Right lobe of liver (tissue), 6 donors: ENCODE measurements around the gene DOCK10. TPM values are rescaled to one million over a fixed set of nuclear protein-coding genes. Genes with fewer than 3 reads are reported as not detected.

Source experiments
- ATAC-seq, 4 donors: fragments of 200-7000 bp; cut with Tn5 transposase; one replicate each; pipeline ENCODE4 v1.9.1; 2020; ENCODE audit warnings: mild to moderate bottlenecking in 4 of 4, moderate library complexity in 4 of 4
- DNase-seq, 3 donors: peaks; one replicate each; pipeline ENCODE4 v3.0.0-alpha.2; 2020
- H3K27ac ChIP-seq, 3 donors: fragments of 200-600 bp; one replicate each; pipeline ENCODE4 v1.8.0; 2022
- H3K27me3 ChIP-seq, 2 donors: fragments of 200-600 bp; one replicate each; pipeline ENCODE4 v1.8.0; 2022
- H3K36me3 ChIP-seq, 4 donors: fragments of 200-600 bp; sonication (generic) in 1 of 4; one replicate each; pipeline versions ENCODE4 v1.5.1 to v1.8.0; 2017 to 2022; ENCODE audit warnings: control low read depth in 1 of 4
- H3K4me1 ChIP-seq, 4 donors: fragments of 200-600 bp; sonication (generic) in 1 of 4; one replicate each; pipeline versions ENCODE4 v1.5.1 to v1.8.0; 2017 to 2022; ENCODE audit warnings: control low read depth in 1 of 4
- H3K4me3 ChIP-seq, 3 donors: fragments of 200-600 bp; one replicate each; pipeline ENCODE4 v1.8.0; 2022
- H3K9me3 ChIP-seq, 4 donors: fragments of 200-600 bp; sonication (generic) in 1 of 4; one replicate each; pipeline versions ENCODE4 v1.5.1 to v1.8.0; 2017 to 2022; ENCODE audit warnings: control low read depth in 1 of 4
- POLR2A ChIP-seq: fragments of 450-650 bp; IDR thresholded peaks from one replicate; pipeline ENCODE4 v1.6.1; 2017; ENCODE audit warnings: antibody characterized with exemption, mild to moderate bottlenecking
- WGBS: methylation state at CpG from one replicate; pipeline ENCODE4 v1.1.6; 2018; ENCODE audit warnings: low coverage, low lambda C conversion rate; ENCODE audit not compliant: insufficient coverage; ENCODE audit errors: missing lambda C conversion rate; 5-methylcytosine and 5-hydroxymethylcytosine counted together
- intact Hi-C, 2 donors: fragments of 100-400 bp; cut with DNase I; formaldehyde crosslinking; loops; one replicate each; pipeline versions ENCODE4 v1.11.2 to v1.14.1; 2022
- total RNA-seq, 6 experiments: library from RNA; depleted of rRNA in 2 of 6; stranded (reverse); fragments of >200 nt in 2 of 6; fragmentation: NEBNext Ultra II Directional in 3 of 6; extraction: Animal tissue kit (Norgen Biotek cat#: 25700) in 3 of 6; gene quantifications; one replicate each; pipeline versions ENCODE4 v1.1.0 to v1.2.4, GENCODE V29; 2016 to 2023
- TF ChIP-seq, protein P1 (sequence below), 4 donors: fragments of 200-600 bp in 3 of 4; fragments of 450-650 bp in 1 of 4; IDR thresholded peaks; one replicate each; pipeline versions ENCODE4 v1.5.1 to v1.8.0; 2016 to 2022; ENCODE audit warnings: antibody characterized with exemption in 4 of 4, mild to moderate bottlenecking in 2 of 4
- donor health status: DM: no; HTN: yes; CAD: no.
- donor health status: DM: no; HTN: no; CAD: no.
- donor health status: DM: no; HTN: no; CAD: no.
- donor health status: DM: no; HTN: yes; CAD: no.
- donor health status: DM: no; HTN: yes; CAD: no.

DOCK10 gene
- total RNA-seq, 6 experiments from 2014 or later: 5.1 to 10.2 (median 7.1) TPM

DNA sequence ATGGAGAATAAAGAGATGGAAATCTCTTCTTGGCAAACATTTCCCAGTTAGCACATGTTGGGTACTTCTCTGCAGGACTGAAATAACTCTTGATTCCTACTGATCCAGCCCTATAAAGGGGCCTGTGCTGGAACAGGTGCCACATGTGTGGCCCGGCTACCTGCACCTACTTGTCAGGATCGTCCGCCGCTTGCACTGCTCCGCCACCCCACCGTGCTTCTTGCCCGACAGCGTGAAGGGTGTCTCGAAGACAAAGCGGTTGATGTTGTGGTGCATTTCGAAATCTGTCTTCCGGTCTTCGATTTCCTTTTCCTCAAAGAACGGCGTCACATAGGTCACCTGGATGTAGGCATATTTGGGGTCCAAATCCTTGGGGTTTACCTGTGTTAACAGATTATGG is 267.5 kb downstream of the DOCK10 start:
- TF ChIP-seq POLR2A: no peak
- TF ChIP-seq, protein P1, sequence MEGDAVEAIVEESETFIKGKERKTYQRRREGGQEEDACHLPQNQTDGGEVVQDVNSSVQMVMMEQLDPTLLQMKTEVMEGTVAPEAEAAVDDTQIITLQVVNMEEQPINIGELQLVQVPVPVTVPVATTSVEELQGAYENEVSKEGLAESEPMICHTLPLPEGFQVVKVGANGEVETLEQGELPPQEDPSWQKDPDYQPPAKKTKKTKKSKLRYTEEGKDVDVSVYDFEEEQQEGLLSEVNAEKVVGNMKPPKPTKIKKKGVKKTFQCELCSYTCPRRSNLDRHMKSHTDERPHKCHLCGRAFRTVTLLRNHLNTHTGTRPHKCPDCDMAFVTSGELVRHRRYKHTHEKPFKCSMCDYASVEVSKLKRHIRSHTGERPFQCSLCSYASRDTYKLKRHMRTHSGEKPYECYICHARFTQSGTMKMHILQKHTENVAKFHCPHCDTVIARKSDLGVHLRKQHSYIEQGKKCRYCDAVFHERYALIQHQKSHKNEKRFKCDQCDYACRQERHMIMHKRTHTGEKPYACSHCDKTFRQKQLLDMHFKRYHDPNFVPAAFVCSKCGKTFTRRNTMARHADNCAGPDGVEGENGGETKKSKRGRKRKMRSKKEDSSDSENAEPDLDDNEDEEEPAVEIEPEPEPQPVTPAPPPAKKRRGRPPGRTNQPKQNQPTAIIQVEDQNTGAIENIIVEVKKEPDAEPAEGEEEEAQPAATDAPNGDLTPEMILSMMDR (IDR thresholded peaks at IDR 0.05): no peak
- Histone ChIP-seq H3K4me1 (peaks cover 0 to 3% (median 0%) of the 10 kb centered on the region in 4 donors), H3K4me3 (no peak overlapping the region), H3K9me3 (no peaks in the 10 kb centered on the region), H3K27ac (no peak overlapping the region), H3K27me3 (no peaks in the 10 kb centered on the region), H3K36me3 (no peaks in the 10 kb centered on the region)
- DNase-seq (no peak), ATAC-seq (no peak)
- WGBS: 87% methylated on average over 6 of the region's 15 CpGs
- intact Hi-C loops: no loop called here

DNA sequence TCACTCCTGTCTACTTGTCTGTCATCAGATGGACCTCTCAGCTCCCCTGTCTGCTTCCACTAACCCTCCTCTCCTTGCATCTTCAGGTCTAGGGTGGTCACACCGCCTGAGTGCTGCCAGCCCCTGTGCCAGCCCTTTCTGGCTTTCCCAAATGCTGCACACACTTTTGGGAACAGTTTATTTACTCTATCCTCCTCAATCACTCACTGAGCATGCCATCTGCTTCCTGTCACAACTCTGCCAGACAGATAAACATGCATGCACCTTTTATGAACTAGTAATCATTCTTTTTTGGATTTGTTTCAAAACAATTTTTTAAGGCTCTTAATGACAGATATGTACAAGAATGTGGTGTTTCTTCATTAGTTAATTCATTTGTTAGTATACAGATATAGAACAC is 269.8 kb downstream of the DOCK10 start:
- no peaks in the 10 kb centered on the region for H3K9me3 ChIP-seq
- intact Hi-C loops: no loop called here
- no peak overlapping the region for H3K4me3 ChIP-seq
- ATAC-seq: peak in 3 of 4 donors; percentile 55 to 71 (median 60)
- no peak for TF ChIP-seq POLR2A
- TF ChIP-seq, protein P1 (IDR thresholded peaks at IDR 0.05): no peak
- no peaks in the 10 kb centered on the region for H3K36me3 ChIP-seq
- 22% methylated on average over 1 of the region's 1 CpG for WGBS
- no peak overlapping the region for H3K27ac ChIP-seq
- H3K4me1 ChIP-seq: peaks cover 0 to 3% (median 0%) of the 10 kb centered on the region in 4 donors
- H3K27me3 ChIP-seq: no peaks in the 10 kb centered on the region
- no peak for DNase-seq

DNA sequence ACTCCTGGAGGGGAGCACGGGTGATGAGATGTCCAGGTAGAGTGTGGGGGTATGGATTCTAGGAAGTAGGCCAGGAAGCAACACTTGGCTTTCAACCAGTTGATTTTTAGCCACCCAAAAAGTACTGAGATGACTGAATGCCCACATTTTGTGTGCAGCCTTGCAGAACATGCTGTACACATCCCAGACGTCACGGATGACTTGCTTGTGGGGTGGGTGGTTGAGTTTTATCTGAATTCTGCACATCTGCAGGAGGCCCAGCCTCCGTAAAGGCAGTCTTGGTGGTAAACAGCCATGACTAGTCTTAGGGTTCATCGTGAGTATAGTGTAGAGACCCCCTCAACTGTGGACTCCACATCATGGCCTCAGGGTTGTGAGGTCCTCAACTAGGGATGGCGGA is 272.8 kb downstream of the DOCK10 start:
- ATAC-seq: no peak
- DNase-seq: no peak
- no peaks in the 10 kb centered on the region for H3K36me3 ChIP-seq

DNA sequence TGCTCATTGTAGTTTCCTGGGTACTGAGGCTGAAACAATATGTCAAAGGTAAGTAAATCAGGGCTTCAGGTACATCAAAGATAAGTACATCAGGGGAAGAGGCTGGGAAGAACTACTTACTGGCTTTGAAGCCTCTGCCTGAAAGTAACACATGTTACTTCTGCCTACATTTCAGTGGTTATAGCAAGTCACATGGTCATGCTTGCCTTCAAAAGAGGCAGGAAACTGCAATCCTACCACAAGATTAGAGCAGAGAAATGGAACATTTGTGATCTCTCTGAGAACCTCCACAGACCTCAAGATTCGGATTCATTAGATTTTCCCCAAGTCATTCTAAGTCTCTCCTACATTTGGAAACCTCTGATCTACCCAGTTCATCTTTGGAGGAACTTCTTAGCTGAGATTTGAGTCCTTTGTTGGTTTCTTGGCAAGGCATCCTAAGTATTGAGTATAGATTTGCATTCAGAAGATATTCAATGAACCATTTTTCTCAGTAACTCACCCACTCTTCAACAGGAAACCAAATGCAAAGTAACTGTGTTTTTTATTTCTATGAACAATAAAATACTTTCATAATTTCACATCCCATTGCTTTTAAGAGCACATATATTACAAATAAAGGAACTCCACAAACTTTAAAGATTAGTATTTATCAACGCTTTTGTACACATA is 277.6 kb downstream of the DOCK10 start:
- DNase-seq: no peak
- H3K36me3 ChIP-seq: no peaks in the 10 kb centered on the region
- intact Hi-C loops: no loop called here
- no peak for TF ChIP-seq POLR2A
- TF ChIP-seq, protein P1 (IDR thresholded peaks at IDR 0.05): no peak
- H3K4me3 ChIP-seq: no peak overlapping the region
- 89% methylated on average over 2 of the region's 2 CpGs for WGBS
- no peaks in the 10 kb centered on the region for H3K4me1 ChIP-seq
- no peaks in the 10 kb centered on the region for H3K9me3 ChIP-seq
- no peaks in the 10 kb centered on the region for H3K27me3 ChIP-seq
- no peak overlapping the region for H3K27ac ChIP-seq
- ATAC-seq: no peak

More for the DNA sequence above, 272.8 kb downstream of the DOCK10 start:
- no peaks in the 10 kb centered on the region for H3K4me1 ChIP-seq
- no peaks in the 10 kb centered on the region for H3K9me3 ChIP-seq
- no peak for TF ChIP-seq POLR2A
- TF ChIP-seq, protein P1 (IDR thresholded peaks at IDR 0.05): no peak
- intact Hi-C loops: no loop called here
- no peaks in the 10 kb centered on the region for H3K27me3 ChIP-seq
- H3K27ac ChIP-seq: no peak overlapping the region
- 90% methylated on average over 4 of the region's 6 CpGs for whole genome bisulfite sequencing
- no peak overlapping the region for H3K4me3 ChIP-seq
